ENCODE data around the gene TMEM231. TPM values are rescaled to one million over a fixed set of nuclear protein-coding genes. Genes with fewer than 3 reads are reported as not detected.
"Not testable (repeated sequence)": the region's sequence is repeated elsewhere in the genome, so short reads cannot be mapped to it uniquely, and the experiment has no call there.

TMEM231 gene
- total RNA-seq, 2 donors from 2014 or later, result 2.1 to 3.2 TPM

DNA sequence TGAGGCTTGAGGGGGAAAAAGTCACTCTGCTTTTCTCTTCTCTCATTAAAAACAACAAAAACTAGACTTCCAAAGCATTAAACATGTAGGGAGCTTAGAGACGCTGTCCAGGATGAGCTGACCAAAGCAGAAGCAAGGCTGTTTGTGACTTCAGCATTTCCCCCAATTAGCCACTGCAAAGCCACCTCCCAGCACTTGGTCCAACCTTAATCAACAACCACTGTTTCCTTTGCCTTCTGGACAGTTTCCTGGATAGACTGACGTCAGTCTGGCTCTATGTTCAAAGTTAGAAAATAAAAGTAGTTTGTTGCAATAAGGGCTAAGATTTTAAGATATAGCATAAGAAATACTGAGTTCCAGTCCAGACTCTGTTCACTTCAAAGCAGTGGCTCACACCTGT, 3.1 kb downstream of the TMEM231 start:
- H3K9me3 Mint-ChIP-seq, result no peaks in the 10 kb centered on the region
- H3K36me3 Mint-ChIP-seq (ENCODE audit: low read depth), result no peaks in the 10 kb centered on the region
- no peak for ATAC-seq (replicated peaks)
- H3K27ac Mint-ChIP-seq, result no peak overlapping the region
- no peak overlapping the region for H3K4me3 Mint-ChIP-seq
- H3K4me1 Mint-ChIP-seq, result peaks cover 5% of the 10 kb centered on the region
- no peaks in the 10 kb centered on the region for H3K27me3 Mint-ChIP-seq

DNA sequence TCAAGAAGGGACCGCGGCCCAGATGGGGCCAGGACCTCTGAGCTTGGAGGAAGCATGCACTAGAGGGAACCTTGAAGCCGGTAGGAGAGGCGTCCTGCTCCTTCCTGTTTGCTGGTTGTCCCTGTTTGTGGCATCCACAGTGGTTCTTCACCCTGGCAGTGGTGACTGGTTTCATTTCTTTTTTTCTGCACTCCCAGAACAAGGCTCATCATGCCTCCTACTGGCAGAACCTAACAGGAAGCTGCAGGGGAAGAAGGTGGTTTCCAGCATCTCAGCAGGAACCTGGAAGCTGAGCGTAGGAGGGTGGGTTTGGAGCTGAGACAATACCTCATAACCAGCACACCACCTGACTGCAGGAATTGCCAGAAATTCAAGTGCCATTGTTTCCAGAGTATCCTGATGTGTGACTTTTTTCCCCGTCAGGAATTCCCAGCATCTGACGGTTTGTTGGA, 5.8 kb downstream of the TMEM231 start:
- no peak overlapping the region for H3K4me3 Mint-ChIP-seq
- H3K36me3 Mint-ChIP-seq (ENCODE audit: low read depth), result no peaks in the 10 kb centered on the region
- H3K9me3 Mint-ChIP-seq, result no peaks in the 10 kb centered on the region
- peak; percentile 79 for ATAC-seq (replicated peaks)
- H3K4me1 Mint-ChIP-seq, result no peaks in the 10 kb centered on the region
- no peak overlapping the region for H3K27ac Mint-ChIP-seq
- H3K27me3 Mint-ChIP-seq, result no peaks in the 10 kb centered on the region

DNA sequence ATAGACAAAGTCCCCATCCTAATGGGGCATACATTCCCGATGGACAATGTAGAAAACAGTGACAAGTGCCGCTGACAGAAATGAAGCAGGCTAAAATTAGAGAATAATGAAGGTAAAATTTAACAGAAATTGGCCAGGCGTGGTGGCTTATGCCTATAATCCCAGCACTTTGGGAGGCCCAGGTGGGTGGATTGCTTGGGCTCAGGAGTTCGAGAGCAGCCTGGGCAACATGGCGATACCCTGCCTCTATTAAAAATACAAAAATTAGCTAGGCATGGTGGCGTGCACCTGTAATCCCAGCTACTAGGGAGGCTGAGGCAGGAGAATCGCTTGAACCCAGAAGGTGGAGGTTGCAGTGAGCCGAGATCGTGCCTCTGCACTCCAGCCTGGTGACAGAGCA, 7.6 kb downstream of the TMEM231 start:
- not testable (repeated sequence) for H3K9me3 Mint-ChIP-seq; H3K4me3 Mint-ChIP-seq; H3K27ac Mint-ChIP-seq; H3K36me3 Mint-ChIP-seq (ENCODE audit: low read depth); H3K4me1 Mint-ChIP-seq; ATAC-seq (replicated peaks); H3K27me3 Mint-ChIP-seq

DNA sequence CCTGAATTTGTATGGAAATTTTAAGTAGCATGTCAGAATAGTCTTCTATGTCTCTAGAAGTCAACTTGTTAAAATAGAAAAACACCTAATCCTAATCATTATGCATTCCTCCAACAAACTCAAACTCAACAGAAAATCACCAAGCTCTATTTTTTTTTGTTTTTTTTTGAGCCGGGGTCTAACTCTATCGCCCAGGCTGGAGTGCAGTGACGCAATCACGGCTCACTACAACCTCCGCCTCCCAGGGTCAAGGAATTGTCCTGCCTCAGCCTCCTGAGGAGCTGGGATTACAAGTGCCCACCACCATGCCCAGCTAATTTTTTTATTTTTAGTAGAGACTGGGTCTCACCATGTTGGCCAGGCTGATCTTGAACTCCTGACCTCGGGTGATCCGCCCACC, 9.8 kb downstream of the TMEM231 start:
- H3K36me3 Mint-ChIP-seq (ENCODE audit: low read depth), result no peaks in the 10 kb centered on the region
- H3K4me1 Mint-ChIP-seq, result no peaks in the 10 kb centered on the region
- H3K27me3 Mint-ChIP-seq, result no peaks in the 10 kb centered on the region
- H3K9me3 Mint-ChIP-seq, result no peaks in the 10 kb centered on the region
- ATAC-seq (replicated peaks), result no peak
- no peak overlapping the region for H3K27ac Mint-ChIP-seq
- H3K4me3 Mint-ChIP-seq, result no peak overlapping the region

DNA sequence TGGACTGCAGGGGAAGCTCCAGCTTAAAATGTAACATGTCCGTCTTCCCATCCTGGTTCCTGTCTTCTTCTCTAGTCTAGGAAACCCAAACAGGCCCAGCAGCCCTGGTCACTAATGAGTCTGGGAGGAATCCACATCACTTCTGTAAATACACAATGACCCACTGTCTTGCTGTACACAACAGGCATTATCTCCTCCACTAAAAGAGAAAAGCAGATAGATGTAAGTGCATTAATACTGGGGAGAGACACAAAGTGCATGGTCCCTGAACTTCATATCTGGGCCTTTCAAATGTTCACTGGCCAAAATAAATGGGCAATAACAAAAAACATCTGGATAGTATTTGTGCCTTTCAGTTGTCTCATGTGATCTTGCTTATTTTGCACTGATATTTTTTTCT, 10.2 kb downstream of the TMEM231 start:
- not testable (repeated sequence) for ATAC-seq (replicated peaks); H3K9me3 Mint-ChIP-seq; H3K36me3 Mint-ChIP-seq (ENCODE audit: low read depth); H3K27ac Mint-ChIP-seq; H3K4me1 Mint-ChIP-seq; H3K27me3 Mint-ChIP-seq; H3K4me3 Mint-ChIP-seq

DNA sequence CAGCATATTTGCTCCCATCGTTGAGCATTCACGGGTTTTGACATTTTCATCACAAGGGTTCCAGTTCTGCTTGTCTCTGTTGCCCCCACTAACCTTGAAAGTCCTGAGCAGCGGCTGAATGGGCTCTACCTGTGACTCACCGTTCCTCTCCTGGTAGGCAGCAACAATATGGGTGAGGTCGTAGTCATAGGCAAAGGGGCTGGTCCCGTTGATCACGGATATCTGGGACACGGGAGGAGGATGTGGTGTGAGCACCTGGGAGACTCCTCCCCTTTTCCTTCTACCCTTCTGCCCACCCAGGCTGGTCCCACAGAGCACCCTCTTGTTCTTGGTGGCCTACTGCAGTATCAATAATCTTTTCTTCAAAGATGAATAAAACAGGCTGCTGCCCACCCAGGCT, 13.6 kb downstream of the TMEM231 start:
- H3K4me1 Mint-ChIP-seq; H3K27ac Mint-ChIP-seq; H3K9me3 Mint-ChIP-seq; H3K4me3 Mint-ChIP-seq; ATAC-seq (replicated peaks); H3K27me3 Mint-ChIP-seq; H3K36me3 Mint-ChIP-seq (ENCODE audit: low read depth): not testable (repeated sequence)

DNA sequence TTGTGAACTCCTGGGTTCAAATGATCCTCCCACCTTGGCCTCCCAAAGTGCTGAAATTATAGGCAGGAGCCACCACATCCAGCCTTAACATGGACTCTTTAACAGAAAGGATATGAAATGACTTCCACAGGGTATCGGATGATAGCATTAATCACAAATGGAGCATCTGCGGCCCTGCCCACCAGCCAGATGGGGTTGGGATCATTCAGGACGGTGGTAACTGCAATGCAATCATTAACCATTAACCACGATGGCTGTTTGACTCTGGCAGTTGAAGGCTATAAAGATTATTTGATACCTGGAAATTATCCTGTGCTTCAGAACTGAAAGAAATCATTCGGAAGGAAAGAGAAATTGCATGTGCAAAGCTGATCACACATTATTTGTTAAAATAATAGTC, 14.8 kb downstream of the TMEM231 start:
- Mint-ChIP-seq H3K27me3 (no peaks in the 10 kb centered on the region), H3K4me1 (no peaks in the 10 kb centered on the region)
- no peak for ATAC-seq (replicated peaks)

DNA sequence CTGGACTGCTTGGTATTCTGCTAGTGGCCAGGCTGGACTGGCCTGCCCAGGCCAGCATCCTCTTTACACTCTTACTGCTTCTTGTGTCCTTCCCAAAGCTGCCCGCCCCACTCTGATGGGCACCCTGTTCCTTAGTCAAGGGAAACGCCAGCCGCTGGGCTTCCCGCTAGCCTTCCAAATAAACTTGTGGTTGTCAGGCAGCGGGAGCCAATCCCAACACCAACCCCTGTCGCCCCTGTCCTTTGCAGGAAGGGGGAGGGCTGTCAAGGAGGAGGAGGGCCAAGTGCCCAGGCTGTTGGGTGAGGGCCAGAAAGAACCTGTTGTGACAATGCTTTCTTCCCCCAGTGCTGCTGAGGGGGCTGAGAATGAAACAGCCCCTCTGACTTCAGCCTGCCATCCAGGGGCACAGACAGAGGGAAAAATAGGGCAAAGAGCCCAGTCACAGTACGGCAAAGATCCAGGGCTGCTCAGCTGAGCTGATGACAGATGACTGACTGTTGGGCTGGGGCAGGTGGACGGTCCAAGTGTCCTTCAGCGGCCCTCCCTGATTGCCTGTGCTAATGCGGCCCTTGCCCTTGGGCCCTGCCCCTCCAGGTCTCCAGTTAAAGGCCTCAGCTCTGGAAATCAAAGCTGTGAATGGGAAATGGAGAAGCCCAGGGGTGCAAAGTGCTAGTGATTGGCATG, 17.0 kb downstream of the TMEM231 start:
- H3K27ac Mint-ChIP-seq; H3K4me3 Mint-ChIP-seq; ATAC-seq (replicated peaks); H3K4me1 Mint-ChIP-seq; H3K9me3 Mint-ChIP-seq; H3K36me3 Mint-ChIP-seq (ENCODE audit: low read depth); H3K27me3 Mint-ChIP-seq: not testable (repeated sequence)

More for the DNA sequence above, 14.8 kb downstream of the TMEM231 start:
- Mint-ChIP-seq H3K9me3 (no peaks in the 10 kb centered on the region), H3K27ac (no peak overlapping the region), H3K36me3 (ENCODE audit: low read depth) (no peaks in the 10 kb centered on the region), H3K4me3 (no peak overlapping the region)

DNA sequence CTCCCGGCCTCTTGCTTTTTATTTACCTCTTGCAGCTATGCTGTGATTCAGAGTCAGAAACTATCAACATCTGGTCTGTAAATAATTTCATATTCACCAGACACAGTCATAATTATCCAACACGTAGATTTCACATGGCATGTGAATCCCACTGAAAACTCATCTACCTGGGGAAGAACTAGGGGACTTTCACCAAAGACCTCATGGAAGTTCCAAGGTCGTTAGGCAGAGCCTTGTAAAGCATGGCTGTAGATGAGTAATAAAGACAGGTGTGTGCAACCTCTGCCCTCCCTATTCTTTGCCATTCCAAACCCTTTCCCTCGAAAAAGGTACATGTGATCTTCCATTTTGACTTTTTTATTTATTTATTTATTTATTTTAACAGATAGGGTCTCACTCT, 18.3 kb downstream of the TMEM231 start:
- ATAC-seq (replicated peaks), result no peak
- H3K4me1 Mint-ChIP-seq, result no peaks in the 10 kb centered on the region
- H3K27me3 Mint-ChIP-seq, result no peaks in the 10 kb centered on the region
- no peaks in the 10 kb centered on the region for H3K36me3 Mint-ChIP-seq (ENCODE audit: low read depth)
- H3K9me3 Mint-ChIP-seq, result no peaks in the 10 kb centered on the region
- no peak overlapping the region for H3K27ac Mint-ChIP-seq
- no peak overlapping the region for H3K4me3 Mint-ChIP-seq

DNA sequence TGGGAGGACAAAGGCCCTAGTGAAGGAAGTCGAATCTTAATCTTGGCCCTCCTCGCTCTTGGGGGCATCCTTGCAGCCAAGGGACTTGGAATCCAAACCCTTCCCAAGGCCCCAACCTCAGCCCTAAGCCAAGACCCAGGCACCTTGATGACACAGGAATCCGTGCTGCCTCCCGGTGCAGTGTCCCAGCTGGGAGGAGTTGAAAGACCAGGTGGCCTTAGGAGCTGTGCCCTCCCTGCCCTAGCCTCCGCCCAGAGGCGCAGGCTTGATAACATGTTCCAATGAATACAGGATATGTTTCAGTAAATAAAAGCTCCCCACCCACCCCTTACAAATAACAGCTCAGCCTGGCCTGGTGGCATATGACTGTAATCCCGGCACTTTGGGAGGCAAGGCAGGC, 20.2 kb downstream of the TMEM231 start, which contains the start of gene CHST5:
Gene CHST5, minus strand, starts transcription at position 208 of the 400 bp plus-strand sequence. CDS start 5,724 bp downstream, outside the sequence.
- ATAC-seq (replicated peaks), result no peak
- no peaks in the 10 kb centered on the region for H3K36me3 Mint-ChIP-seq (ENCODE audit: low read depth)

DNA sequence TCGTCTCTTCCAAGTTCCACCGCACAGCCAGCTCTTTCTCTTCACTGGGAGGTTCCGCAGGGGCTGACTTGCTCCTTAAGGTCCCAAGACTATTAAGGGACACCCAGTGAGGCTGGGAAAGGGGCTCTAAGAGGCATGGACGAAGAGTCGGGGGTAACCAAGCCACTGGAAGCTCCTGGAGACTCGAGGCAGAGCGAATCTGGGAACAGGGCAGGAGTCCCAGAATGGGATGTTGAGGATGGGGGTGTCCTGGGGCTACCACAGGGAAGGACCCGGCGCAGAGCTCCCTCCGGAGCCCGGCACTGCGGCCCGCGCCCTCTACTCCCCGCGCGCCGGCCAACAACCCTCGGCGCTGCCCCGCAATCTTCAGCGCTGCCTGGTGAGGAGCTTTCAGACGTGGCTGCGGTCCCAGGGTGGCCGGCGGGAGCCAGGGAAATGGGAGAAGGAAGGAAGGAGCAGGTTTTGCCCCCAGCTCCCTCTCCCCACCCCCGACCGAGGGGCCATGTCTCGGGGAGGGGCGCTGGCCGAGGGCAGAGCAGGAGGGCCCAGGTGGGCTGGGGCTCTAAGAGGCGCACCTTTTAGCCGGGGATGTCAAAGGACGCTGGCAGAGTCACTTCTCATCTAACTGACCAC, 20.7 kb downstream of the TMEM231 start:
- Mint-ChIP-seq H3K27me3 (no peaks in the 10 kb centered on the region), H3K36me3 (ENCODE audit: low read depth) (no peaks in the 10 kb centered on the region), H3K9me3 (no peaks in the 10 kb centered on the region), H3K27ac (no peak overlapping the region), H3K4me3 (no peak overlapping the region), H3K4me1 (no peaks in the 10 kb centered on the region)
- ATAC-seq (replicated peaks), result no peak

More for the DNA sequence above, 20.2 kb downstream of the TMEM231 start, which contains the start of gene CHST5:
- no peak within 1 kb of the TSS for H3K27ac Mint-ChIP-seq
- no peak within 1 kb of the TSS for H3K4me3 Mint-ChIP-seq
- H3K9me3 Mint-ChIP-seq, result no peaks in the 10 kb centered on the region
- H3K4me1 Mint-ChIP-seq, result no peaks in the 10 kb centered on the region
- H3K27me3 Mint-ChIP-seq, result no peaks in the 10 kb centered on the region

DNA sequence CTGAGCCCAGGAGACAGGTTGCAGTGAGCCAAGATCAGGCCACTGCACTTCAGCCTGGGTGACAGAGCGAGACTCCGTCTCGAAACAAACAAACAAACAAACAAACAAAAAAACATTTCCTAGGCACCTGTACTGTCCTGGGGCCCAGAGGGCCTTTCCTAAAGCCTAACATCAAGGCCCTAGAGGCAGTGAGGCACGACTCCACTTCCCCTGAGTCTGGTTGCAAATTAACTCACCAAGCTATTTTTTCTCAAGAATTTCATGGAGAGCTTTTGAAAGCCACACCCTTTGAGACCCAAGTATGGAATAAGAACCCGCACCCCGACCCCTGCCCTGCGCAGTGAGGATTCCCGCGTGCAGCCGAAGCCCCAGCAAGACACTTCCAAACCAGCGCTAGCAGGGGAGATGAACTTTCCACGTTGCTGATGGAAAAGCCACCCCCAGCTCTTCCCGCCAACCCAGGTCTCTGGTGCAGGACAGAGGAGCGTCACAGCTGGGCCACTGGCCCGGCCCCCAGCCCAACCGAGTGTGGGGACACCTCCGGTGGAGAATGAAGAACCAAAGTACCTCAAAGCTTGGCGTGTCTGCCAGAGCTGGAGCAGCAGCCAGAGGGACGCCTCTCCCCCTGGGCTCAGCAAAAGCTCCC, 21.4 kb downstream of the TMEM231 start:
- Mint-ChIP-seq H3K36me3 (ENCODE audit: low read depth) (no peaks in the 10 kb centered on the region), H3K27ac (no peak overlapping the region), H3K27me3 (no peaks in the 10 kb centered on the region), H3K9me3 (no peaks in the 10 kb centered on the region), H3K4me3 (no peak overlapping the region), H3K4me1 (no peaks in the 10 kb centered on the region)
- no peak for ATAC-seq (replicated peaks)

DNA sequence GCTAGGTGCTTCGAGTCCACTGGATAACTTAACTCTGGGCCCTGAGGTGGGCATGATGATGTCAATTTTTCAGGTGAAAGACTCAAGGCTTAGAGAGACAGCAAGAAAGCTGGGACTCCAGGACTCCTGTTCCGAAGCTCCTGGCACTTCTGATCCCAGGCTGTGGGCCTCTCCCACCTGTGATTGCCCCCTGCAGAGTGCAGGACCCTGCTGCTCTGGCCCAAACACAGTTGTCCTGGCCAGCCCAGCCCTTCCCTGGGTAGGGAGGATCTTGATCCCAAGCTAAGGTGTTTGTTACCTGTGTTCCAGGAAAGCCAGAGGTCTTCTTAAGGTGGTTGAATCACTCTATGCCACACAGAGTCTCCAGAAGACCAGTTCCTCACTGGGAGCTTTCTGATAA, 23.3 kb downstream of the TMEM231 start:
- no peaks in the 10 kb centered on the region for H3K9me3 Mint-ChIP-seq
- H3K4me3 Mint-ChIP-seq, result no peak overlapping the region
- H3K36me3 Mint-ChIP-seq (ENCODE audit: low read depth), result no peaks in the 10 kb centered on the region
- no peak overlapping the region for H3K27ac Mint-ChIP-seq
- H3K27me3 Mint-ChIP-seq, result no peaks in the 10 kb centered on the region
- H3K4me1 Mint-ChIP-seq, result no peaks in the 10 kb centered on the region
- no peak for ATAC-seq (replicated peaks)

DNA sequence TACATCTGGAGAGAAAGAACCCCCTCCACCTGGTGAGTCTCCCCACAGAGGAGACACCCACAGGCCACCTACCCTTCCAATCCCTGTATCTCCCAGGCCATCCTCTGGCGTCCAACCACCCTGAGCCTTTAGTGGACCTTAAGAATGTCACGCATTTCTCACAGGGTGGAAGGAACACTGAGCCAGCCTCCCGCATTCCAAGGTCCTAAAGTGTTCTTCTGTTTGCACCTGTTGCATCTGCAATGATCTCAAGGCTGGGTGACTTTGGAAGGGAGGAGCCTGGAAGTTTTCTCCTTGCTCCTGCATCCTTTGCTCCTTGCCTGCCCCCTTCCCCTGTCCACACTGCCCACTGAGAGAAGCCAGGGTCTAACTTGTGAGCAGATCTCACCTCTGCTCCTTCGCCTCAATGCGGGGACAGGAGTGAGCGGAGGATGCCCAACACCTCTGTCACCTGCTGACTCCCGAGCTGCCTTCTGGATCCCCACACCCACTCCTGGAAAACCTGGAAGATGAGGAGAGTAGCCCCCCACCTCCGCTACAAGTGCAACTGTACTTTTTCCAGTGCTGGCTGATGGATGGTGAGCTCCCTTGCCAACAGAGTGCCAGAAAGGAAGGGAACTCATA, 23.8 kb downstream of the TMEM231 start:
- Mint-ChIP-seq H3K4me3 (no peak overlapping the region), H3K36me3 (ENCODE audit: low read depth) (no peaks in the 10 kb centered on the region), H3K27me3 (no peaks in the 10 kb centered on the region), H3K4me1 (no peaks in the 10 kb centered on the region), H3K9me3 (no peaks in the 10 kb centered on the region), H3K27ac (no peak overlapping the region)
- no peak for ATAC-seq (replicated peaks)

DNA sequence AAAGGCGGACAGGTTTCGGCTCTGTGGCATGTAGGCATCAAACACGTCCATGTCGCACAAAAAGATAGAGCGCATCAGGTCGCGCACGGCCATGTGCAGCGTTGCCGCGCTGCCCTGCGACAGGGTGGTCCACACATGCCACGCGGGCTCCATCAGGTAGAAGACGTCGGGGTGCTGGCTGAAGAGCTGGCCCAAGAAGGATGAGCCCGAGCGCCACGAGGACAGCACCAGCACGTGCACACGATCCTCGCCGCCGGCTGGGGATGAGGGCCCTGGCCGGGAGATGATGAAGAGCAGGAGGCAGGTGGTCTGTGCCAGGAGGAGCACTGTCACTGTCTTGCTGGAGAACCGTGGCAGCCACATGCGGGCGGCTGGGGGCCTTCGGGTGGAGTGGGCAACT, 26.1 kb downstream of the TMEM231 start:
- Mint-ChIP-seq H3K27me3 (no peaks in the 10 kb centered on the region), H3K9me3 (no peaks in the 10 kb centered on the region), H3K4me3 (no peak overlapping the region), H3K27ac (no peak overlapping the region), H3K4me1 (no peaks in the 10 kb centered on the region), H3K36me3 (ENCODE audit: low read depth) (no peaks in the 10 kb centered on the region)
- ATAC-seq (replicated peaks), result no peak
